Stimulated activated CD8-positive, alpha-beta memory T cell treated with anti-CD3 and anti-CD28 coated beads, Interleukin-7, amount 100 ng/mL, for 4 hours (primary cell): ENCODE data around the gene HSD17B1.
A peak's percentile ranks its signal among the peaks of the same experiment; 100 is the strongest.
"Not testable (repeated sequence)": the region's sequence is repeated elsewhere in the genome, so short reads cannot be mapped to it uniquely, and the experiment has no call there.

Source experiments
- DNase-seq, 2 donors: peaks; one replicate each; pipeline ENCODE4 v3.0.0-alpha.2; 2020; ENCODE audit warnings: low read depth in 2 of 2

The HSD17B1 gene

GRCh38 chr17:42547698-42548069 is 5.0 kb upstream of the HSD17B1 start:
- DNase-seq = no peak

- DNase-seq = peak; percentile 56 to 74
Observed at GRCh38 chr17:42548070-42548837, 4.5 kb upstream of the HSD17B1 start.

GRCh38 chr17:42548993-42549755 is 3.5 kb upstream of the HSD17B1 start:
- DNase-seq = no peak

- DNase-seq = no peak
Observed at GRCh38 chr17:42553161-42553818, 567 bp downstream of the HSD17B1 start.

GRCh38 chr17:42553866-42554249 is 1.1 kb downstream of the HSD17B1 start:
- no peak for DNase-seq

GRCh38 chr17:42554250-42555121 is 1.8 kb downstream of the HSD17B1 start:
- DNase-seq = peak; percentile 40 to 68

GRCh38 chr17:42555122-42555622 is 2.4 kb downstream of the HSD17B1 start:
- DNase-seq = no peak

GRCh38 chr17:42555961-42556617 is 3.4 kb downstream of the HSD17B1 start:
- DNase-seq = not testable (repeated sequence)

- DNase-seq = no peak
Observed at GRCh38 chr17:42559075-42559474, 6.4 kb downstream of the HSD17B1 start.

GRCh38 chr17:42560246-42560645 is 7.5 kb downstream of the HSD17B1 start:
- DNase-seq = no peak

- DNase-seq = peak; percentile 85 to 87
Observed at GRCh38 chr17:42561897-42562387, 9.2 kb downstream of the HSD17B1 start, which contains the start of gene COASY. Gene COASY, plus strand, starts transcription at chr17:42562148. Its CDS starts 475 bp downstream, at chr17:42562623.

- no peak for DNase-seq
Observed at GRCh38 chr17:42562388-42563142, 9.8 kb downstream of the HSD17B1 start.

GRCh38 chr17:42563143-42563509 is 10.4 kb downstream of the HSD17B1 start:
- no peak for DNase-seq

GRCh38 chr17:42563543-42563942 is 10.8 kb downstream of the HSD17B1 start:
- no peak for DNase-seq

GRCh38 chr17:42563950-42564349 is 11.2 kb downstream of the HSD17B1 start:
- no peak for DNase-seq

GRCh38 chr17:42564815-42565522 is 12.2 kb downstream of the HSD17B1 start:
- DNase-seq = no peak

- no peak for DNase-seq
Observed at GRCh38 chr17:42565523-42566214, 12.9 kb downstream of the HSD17B1 start.

- no peak for DNase-seq
Observed at GRCh38 chr17:42566215-42566882, 13.6 kb downstream of the HSD17B1 start.
